HCT116 (cell line): ENCODE measurements around the gene C17orf100. TPM values are rescaled to one million over a fixed set of nuclear protein-coding genes. Genes with fewer than 3 reads are reported as not detected.

ENCODE experiments used
- ATAC-seq: fragments of 200-7000 bp; cut with Tn5 transposase; 2 replicates; pipeline ENCODE4 v1.9.1; 2020; ENCODE audit warnings: mild to moderate bottlenecking, moderate library complexity
- BruUV-seq: library from RNA; stranded (reverse); fragments of 400-500 nt; replicated peaks from 2 replicates; lab custom pipeline; 2021; lab: Mats Ljungman, UMichigan
- CTCF ChIA-PET: fragments of 300-600 bp; sonication (Branson Sonifier 250); formaldehyde crosslinking; loops from one replicate; lab custom pipeline; 2021; ENCODE audit warnings: antibody characterized with exemption; lab: Charles Lee
- POLR2A ChIA-PET: fragments of 300-600, 350-600 bp; sonication (Branson Sonifier 250); formaldehyde crosslinking; loops from one replicate; lab custom pipeline; 2021; ENCODE audit warnings: antibody characterized with exemption; lab: Charles Lee
- RAD21 ChIA-PET, 2 experiments: fragments of 300-600 bp; sonication (Branson Sonifier 250); formaldehyde crosslinking; loops; one replicate each; lab custom pipeline; 2023; ENCODE audit warnings: low total read pairs in 2 of 2; ENCODE audit not compliant: uncharacterized antibody in 2 of 2, unreplicated experiment in 2 of 2, low non-redundant PET in 1 of 2; lab: Charles Lee
- DNase-seq: peaks from one replicate; pipeline ENCODE4 v3.0.0-alpha.2; 2010; ENCODE audit warnings: low read depth, low spot score
- H2AFZ ChIP-seq: fragments of 200-600 bp; shearing (Covaris generic), sonication (generic); 2 replicates; pipeline ENCODE4 v1.6.1; 2017; ENCODE audit warnings: low read depth, mixed run types, mixed read lengths, antibody characterized with exemption, low read length; ENCODE audit not compliant: poor library complexity, severe bottlenecking
- H3K27ac ChIP-seq: 2 replicates; pipeline ENCODE4 v1.5.1; 2012; ENCODE audit warnings: low read depth, low read length
- H3K27me3 ChIP-seq: fragments of 200-600 bp; sonication (generic); 2 replicates; pipeline ENCODE4 v1.6.1; 2016; ENCODE audit warnings: mixed run types, low read length, mixed read lengths; ENCODE audit not compliant: insufficient read depth
- H3K36me3 ChIP-seq, 2 experiments: fragments of 200-500 bp in 1 of 2; fragments of 200-600 bp in 1 of 2; sonication (Bioruptor generic) in 1 of 2; sonication (generic) in 1 of 2; 2 replicates each; pipeline versions ENCODE4 v1.5.1 to v1.6.1; 2014 to 2016; ENCODE audit warnings: low read length in 2 of 2, inconsistent platforms in 1 of 2, mixed read lengths in 1 of 2, mixed run types in 1 of 2; ENCODE audit not compliant: insufficient read depth in 2 of 2, control insufficient read depth in 1 of 2
- H3K4me1 ChIP-seq, 2 experiments: fragments of 200-600 bp in 1 of 2; sonication (generic) in 1 of 2; 2 replicates each; pipeline versions ENCODE4 v1.5.1 to v1.6.1; 2012 to 2017; ENCODE audit warnings: low read length in 2 of 2, inconsistent platforms in 1 of 2, mild to moderate bottlenecking in 1 of 2, mixed read lengths in 1 of 2, mixed run types in 1 of 2, moderate library complexity in 1 of 2; ENCODE audit not compliant: insufficient read depth in 2 of 2, control insufficient read depth in 1 of 2
- H3K4me2 ChIP-seq: fragments of 200-600 bp; sonication (generic); 2 replicates; pipeline ENCODE4 v1.6.1; 2017; ENCODE audit warnings: mixed run types, low read length, mixed read lengths
- H3K4me3 ChIP-seq, 2 experiments: fragments of 200-600 bp in 1 of 2; sonication (generic) in 1 of 2; replicated peaks in 1 of 2; 2 replicates each; pipeline ENCODE4 v1.5.1; 2011 to 2016; ENCODE audit warnings: low read length in 2 of 2, control low read depth in 1 of 2, low read depth in 1 of 2, mild to moderate bottlenecking in 1 of 2, mixed read lengths in 1 of 2, mixed run types in 1 of 2
- H3K79me2 ChIP-seq: fragments of 200-600 bp; sonication (generic); 2 replicates; pipeline ENCODE4 v1.6.1; 2017; ENCODE audit warnings: mild to moderate bottlenecking, mixed run types, low read length, moderate library complexity, mixed read lengths; ENCODE audit not compliant: insufficient read depth
- H3K9ac ChIP-seq: fragments of 200-600 bp; sonication (generic); 2 replicates; pipeline ENCODE4 v1.6.1; 2016; ENCODE audit warnings: low read length, mixed read lengths
- H3K9me2 ChIP-seq: fragments of 200-600 bp; sonication (generic), shearing (Covaris generic); 2 replicates; pipeline ENCODE4 v1.6.1; 2017; ENCODE audit warnings: mixed run types, mild to moderate bottlenecking, moderate library complexity; ENCODE audit not compliant: insufficient read depth
- H3K9me3 ChIP-seq, 2 experiments: fragments of 200-500 bp in 1 of 2; fragments of 200-600 bp in 1 of 2; sonication (Bioruptor generic) in 1 of 2; sonication (generic) in 1 of 2; 2 replicates each; pipeline ENCODE4 v1.6.1; 2014 to 2017; ENCODE audit warnings: low read length in 2 of 2, mixed read lengths in 2 of 2, inconsistent platforms in 1 of 2, low read depth in 1 of 2, mild to moderate bottlenecking in 1 of 2, mixed run types in 1 of 2, moderate library complexity in 1 of 2; ENCODE audit not compliant: control insufficient read depth in 1 of 2, insufficient read depth in 1 of 2
- H4K20me1 ChIP-seq: fragments of 200-600 bp; sonication (generic), shearing (Covaris generic); 2 replicates; pipeline ENCODE4 v1.6.1; 2017; ENCODE audit warnings: mixed run types, mild to moderate bottlenecking, moderate library complexity; ENCODE audit not compliant: insufficient read depth
- CBX3 ChIP-seq: IDR thresholded peaks from 2 replicates; pipeline ENCODE4 v1.6.1; 2012; ENCODE audit warnings: low read depth
- EZH2 ChIP-seq: fragments of 200-600 bp; sonication (generic); IDR thresholded peaks from 2 replicates; pipeline ENCODE4 v1.6.1; 2017; ENCODE audit warnings: antibody characterized with exemption, mixed run types
- FOSL1 ChIP-seq: IDR thresholded peaks from 2 replicates; pipeline ENCODE4 v1.6.1; 2012; ENCODE audit warnings: low read depth
- RAD21 ChIP-seq: IDR thresholded peaks from 2 replicates; pipeline ENCODE4 v1.6.1; 2012; ENCODE audit warnings: low read depth, mild to moderate bottlenecking
- YY1 ChIP-seq: IDR thresholded peaks from 2 replicates; pipeline ENCODE4 v1.6.1; 2011; ENCODE audit warnings: low read length, low read depth, moderate library complexity, mild to moderate bottlenecking; ENCODE audit not compliant: insufficient replicate concordance; ENCODE audit errors: extremely low read depth
- intact Hi-C: fragments of 100-400 bp; cut with micrococcal nuclease; formaldehyde crosslinking; loops from 2 replicates; pipeline ENCODE4 v1.10.0; 2022
- total RNA-seq: library from RNA; stranded (reverse); gene quantifications from one replicate; pipeline ENCODE4 v1.2.1, GENCODE V29; 2021; ENCODE audit not compliant: unreplicated experiment
- TF ChIP-seq, protein P1 (sequence below), 3 experiments: fragments of 200-600 bp in 1 of 3; sonication (generic) in 1 of 3; IDR thresholded peaks in 2 of 3; conservative IDR thresholded peaks in 1 of 3; 2 replicates each; pipeline ENCODE4 v1.5.1; 2012 to 2017; ENCODE audit warnings: low read depth in 2 of 3, low read length in 2 of 3, antibody characterized with exemption in 1 of 3, borderline replicate concordance in 1 of 3, control low read depth in 1 of 3, mild to moderate bottlenecking in 1 of 3, mixed read lengths in 1 of 3, mixed run types in 1 of 3, moderate library complexity in 1 of 3; ENCODE audit not compliant: insufficient read depth in 1 of 3

C17orf100 gene
- total RNA-seq, 1 experiment from 2014 or later: 0.76 TPM

DNA sequence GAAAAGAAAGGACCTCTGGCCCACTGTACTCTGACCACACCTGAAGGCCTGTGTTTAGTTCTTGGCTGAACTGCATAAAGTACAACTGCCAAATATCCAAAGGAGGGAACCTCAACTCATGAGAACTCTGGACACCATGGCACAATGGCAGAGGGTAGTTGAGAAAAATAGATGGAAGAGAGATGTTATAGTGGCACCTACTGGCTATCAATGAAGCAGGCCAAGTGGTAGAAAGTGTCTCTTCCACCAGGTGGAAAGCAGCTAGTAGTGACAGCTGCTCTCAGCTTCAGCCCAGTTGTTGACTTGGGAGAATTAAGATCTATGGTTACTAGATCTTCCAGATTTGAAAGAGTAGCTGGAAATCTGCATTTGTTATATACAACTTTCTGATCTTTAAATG, 3.4 kb upstream of the C17orf100 start:
- ChIA-PET POLR2A (no interaction called here), RAD21 (interaction anchor here (0.7 kb wide), 2 partner anchors 175 to 212 kb away, joined by 3 read pairs; no protein-coding TSS in a partner anchor), CTCF (interaction anchor here (0.6 to 1.0 kb wide), 7 partner anchors 13 to 212 kb away, joined by 3 to 19 read pairs (median 3); no protein-coding TSS in a partner anchor)
- DNase-seq: no peak
- no peak overlapping the region for H3K4me2 ChIP-seq
- H3K4me3 ChIP-seq: no peak overlapping the region
- no peaks in the 10 kb centered on the region for H3K27me3 ChIP-seq
- ATAC-seq: peak; percentile 41
- no peaks in the 10 kb centered on the region for H3K9me2 ChIP-seq
- H3K4me1 ChIP-seq: peaks cover 11 to 19% of the 10 kb centered on the region in 2 experiments
- H4K20me1 ChIP-seq: 0 out of 2 replicates have a peak, but pooled peaks cover 8% of the 10 kb centered on the region
- peaks cover 80% of the 10 kb centered on the region for H3K79me2 ChIP-seq
- no peak overlapping the region for H3K9ac ChIP-seq
- H2AFZ ChIP-seq: no peak overlapping the region
- intact Hi-C loops: loop anchor here (1.0 to 10.0 kb wide), 2 partner anchors 175 to 1063 kb away; partner anchors contain the start of gene NLRP1
- no TSS peak for BruUV-seq
- no peaks in the 10 kb centered on the region for H3K9me3 ChIP-seq
- TF ChIP-seq RAD21 (peak; percentile 66), CBX3 (no peak), EZH2 (no peak)
- TF ChIP-seq, protein P1, sequence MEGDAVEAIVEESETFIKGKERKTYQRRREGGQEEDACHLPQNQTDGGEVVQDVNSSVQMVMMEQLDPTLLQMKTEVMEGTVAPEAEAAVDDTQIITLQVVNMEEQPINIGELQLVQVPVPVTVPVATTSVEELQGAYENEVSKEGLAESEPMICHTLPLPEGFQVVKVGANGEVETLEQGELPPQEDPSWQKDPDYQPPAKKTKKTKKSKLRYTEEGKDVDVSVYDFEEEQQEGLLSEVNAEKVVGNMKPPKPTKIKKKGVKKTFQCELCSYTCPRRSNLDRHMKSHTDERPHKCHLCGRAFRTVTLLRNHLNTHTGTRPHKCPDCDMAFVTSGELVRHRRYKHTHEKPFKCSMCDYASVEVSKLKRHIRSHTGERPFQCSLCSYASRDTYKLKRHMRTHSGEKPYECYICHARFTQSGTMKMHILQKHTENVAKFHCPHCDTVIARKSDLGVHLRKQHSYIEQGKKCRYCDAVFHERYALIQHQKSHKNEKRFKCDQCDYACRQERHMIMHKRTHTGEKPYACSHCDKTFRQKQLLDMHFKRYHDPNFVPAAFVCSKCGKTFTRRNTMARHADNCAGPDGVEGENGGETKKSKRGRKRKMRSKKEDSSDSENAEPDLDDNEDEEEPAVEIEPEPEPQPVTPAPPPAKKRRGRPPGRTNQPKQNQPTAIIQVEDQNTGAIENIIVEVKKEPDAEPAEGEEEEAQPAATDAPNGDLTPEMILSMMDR (IDR thresholded peaks at IDR 0.05 in 2 of 3, conservative IDR thresholded peaks at IDR 0.05 in 1 of 3; ENCODE audit: borderline replicate concordance in 1 of 3, insufficient read depth in 1 of 3, low read depth in 2 of 3, low read length in 2 of 3): peak in 2 of 3 experiments; percentile 51 to 62; a peak in 5 of 6 replicates
- no peak overlapping the region for H3K27ac ChIP-seq
- H3K36me3 ChIP-seq: peaks cover 37% of the 10 kb centered on the region in 2 experiments

DNA sequence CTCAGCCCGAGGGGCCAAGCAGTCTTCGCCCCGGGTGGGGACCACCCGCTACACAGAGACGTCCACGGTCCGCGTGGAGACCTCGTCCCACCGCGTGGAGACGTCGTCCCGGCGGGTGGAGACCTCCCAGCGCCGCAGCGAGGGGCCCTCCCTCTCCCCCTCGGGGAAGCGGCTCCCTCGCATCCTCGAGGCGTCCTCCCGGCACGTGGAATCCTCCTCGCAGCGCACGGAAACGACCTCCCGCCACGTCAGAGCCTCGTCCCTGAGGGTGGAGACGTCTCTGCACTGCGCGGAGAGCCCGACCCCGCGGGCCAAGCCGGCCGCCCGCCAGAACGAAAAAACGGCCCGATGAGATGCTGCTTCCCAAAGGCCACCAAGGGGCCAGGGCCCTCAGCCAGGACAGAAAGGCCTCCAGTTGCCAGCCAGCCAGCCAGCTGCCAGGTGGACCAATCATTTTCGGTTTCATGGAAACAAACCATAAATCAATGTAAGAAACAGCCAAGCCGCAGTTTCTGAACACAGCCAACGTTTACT, 424 bp downstream of the C17orf100 start:
- 0 out of 2 replicates have a peak, but pooled peaks cover 8% of the 10 kb centered on the region for H4K20me1 ChIP-seq
- peak overlapping the region; percentile 65 for H3K4me2 ChIP-seq
- H3K9ac ChIP-seq: peak overlapping the region; percentile 80
- TF ChIP-seq FOSL1 (no peak), YY1 (no peak)
- CTCF ChIA-PET: interaction anchor here (1.0 to 1.3 kb wide), 2 partner anchors 179 to 353 kb away, joined by 3 read pairs; no protein-coding TSS in a partner anchor
- H3K27me3 ChIP-seq: no peaks in the 10 kb centered on the region
- peak overlapping the region; percentile 82; the same call in 1 of the 2 replicates for H3K27ac ChIP-seq
- peaks cover 11 to 15% of the 10 kb centered on the region in 2 experiments for H3K4me1 ChIP-seq
- intact Hi-C loops: no loop called here
- no peak overlapping the region for H2AFZ ChIP-seq
- no peak for ATAC-seq
- TSS peak; percentile 62 for BruUV-seq
- H3K4me3 ChIP-seq: peak overlapping the region; percentile 70 to 92
- H3K9me3 ChIP-seq: no peaks in the 10 kb centered on the region
- DNase-seq: no peak
- peaks cover 18 to 22% of the 10 kb centered on the region in 2 experiments; a peak in 3 of 4 replicates for H3K36me3 ChIP-seq
- H3K9me2 ChIP-seq: no peaks in the 10 kb centered on the region
- peaks cover 43% of the 10 kb centered on the region for H3K79me2 ChIP-seq
- POLR2A ChIA-PET: interaction anchor here (0.8 to 1.4 kb wide), 2 partner anchors 10 to 373 kb away, joined by 3 to 7 read pairs; no protein-coding TSS in a partner anchor
- RAD21 ChIA-PET: no interaction called here
